ENCODE results near the gene PRDM16. TPM values are rescaled to one million over a fixed set of nuclear protein-coding genes. Genes with fewer than 3 reads are reported as not detected.

PRDM16 gene
- total RNA-seq, 1 experiment from 2014 or later = 22.3 TPM

GRCh38 chr1:3268281-3268680 is 199.3 kb downstream of the PRDM16 start:
- in situ Hi-C loops (cut with HindIII; ENCODE audit: low pct_unique_long_range_greater_than_20kb, low sequenced_read_pairs) = no loop called here
- no peaks in the 10 kb centered on the region for H3K36me3 ChIP-seq (ENCODE audit: control insufficient read depth, insufficient read depth, low read length)

GRCh38 chr1:3270403-3271245 is 201.6 kb downstream of the PRDM16 start:
- no peaks in the 10 kb centered on the region for H3K9me3 ChIP-seq (ENCODE audit: control insufficient read depth, insufficient read depth, low read depth, low read length)
- no TSS peak for BruUV-seq (replicated peaks)
- DNase-seq (ENCODE audit: low read depth, low spot score) (no peak), ATAC-seq (peak; percentile 39; the same call in 1 of the 2 replicates)
- intact Hi-C loops (cut with micrococcal nuclease; ENCODE audit: unreplicated experiment) = no loop called here
- no peak for TF ChIP-seq POLR2AphosphoS5 (IDR thresholded peaks at IDR 0.05; ENCODE audit: low read depth, low read length)
- TF ChIP-seq REST (IDR thresholded peaks at IDR 0.05; ENCODE audit: insufficient read depth in 1 of 2, low read depth in 2 of 2, low read length in 1 of 2) = no peak
- TF ChIP-seq SIN3A (IDR thresholded peaks at IDR 0.05; ENCODE audit: borderline replicate concordance, insufficient read depth, low read depth, low read length) = no peak
- in situ Hi-C loops (cut with HindIII; ENCODE audit: low pct_unique_long_range_greater_than_20kb, low sequenced_read_pairs) = no loop called here
- ChIA-PET POLR2A (no interaction called here), CTCF (no interaction called here)
- no peak overlapping the region for H3K4me3 ChIP-seq (ENCODE audit: low read depth in 2 of 2, low read length in 2 of 2)
- H3K36me3 ChIP-seq (ENCODE audit: control insufficient read depth, insufficient read depth, low read length) = no peaks in the 10 kb centered on the region
- no peaks in the 10 kb centered on the region for H3K27me3 ChIP-seq (ENCODE audit: control insufficient read depth, insufficient read depth, low read length)
- H3K27ac ChIP-seq (ENCODE audit: low read length) = no peak overlapping the region
- no peaks in the 10 kb centered on the region; the same call in 1 of the 2 replicates for H3K4me1 ChIP-seq (ENCODE audit: control insufficient read depth, insufficient read depth, low read length)

More at GRCh38 chr1:3268281-3268680, 199.3 kb downstream of the PRDM16 start:
- no peaks in the 10 kb centered on the region for H3K9me3 ChIP-seq (ENCODE audit: control insufficient read depth, insufficient read depth, low read depth, low read length)
- CTCF ChIA-PET = no interaction called here
- H3K27ac ChIP-seq (ENCODE audit: low read length) = no peak overlapping the region
- TF ChIP-seq SIN3A (IDR thresholded peaks at IDR 0.05; ENCODE audit: borderline replicate concordance, insufficient read depth, low read depth, low read length) (no peak), POLR2AphosphoS5 (IDR thresholded peaks at IDR 0.05; ENCODE audit: low read depth, low read length) (no peak), REST (IDR thresholded peaks at IDR 0.05; ENCODE audit: insufficient read depth in 1 of 2, low read depth in 2 of 2, low read length in 1 of 2) (no peak), TCF7L2 (IDR thresholded peaks at IDR 0.05; ENCODE audit: low read depth, low read length) (no peak), CTCF (IDR thresholded peaks at IDR 0.05) (no peak)
- intact Hi-C loops (cut with micrococcal nuclease; ENCODE audit: unreplicated experiment) = no loop called here
- ATAC-seq (no peak), DNase-seq (ENCODE audit: low read depth, low spot score) (no peak)
- H3K4me1 ChIP-seq (ENCODE audit: control insufficient read depth, insufficient read depth, low read length) = no peaks in the 10 kb centered on the region; the same call in 1 of the 2 replicates
- H3K27me3 ChIP-seq (ENCODE audit: control insufficient read depth, insufficient read depth, low read length) = no peaks in the 10 kb centered on the region
- H3K4me3 ChIP-seq (ENCODE audit: low read depth in 2 of 2, low read length in 2 of 2) = no peak overlapping the region
- BruUV-seq (replicated peaks) = no TSS peak
- POLR2A ChIA-PET = no interaction called here
